Lower leg skin (tissue), 4 donors: ENCODE results near the gene FCER2. TPM values are rescaled to one million over a fixed set of nuclear protein-coding genes. Genes with fewer than 3 reads are reported as not detected.

Source experiments
- DNase-seq, 2 donors: peaks; one replicate each; pipeline ENCODE4 v3.0.0-alpha.2; 2019; ENCODE audit warnings: low spot score in 2 of 2
- H3K4me3 ChIP-seq: fragments of 200-600 bp; sonication (generic); 2 replicates; pipeline ENCODE4 v1.5.1; 2017; ENCODE audit warnings: mild to moderate bottlenecking, low read depth; ENCODE audit not compliant: poor library complexity, severe bottlenecking
- POLR2A ChIP-seq, 2 donors: fragments of 450-650 bp; IDR thresholded peaks; one replicate each; pipeline ENCODE4 v1.6.1; 2016 to 2017; ENCODE audit warnings: antibody characterized with exemption in 2 of 2, mild to moderate bottlenecking in 1 of 2, moderate library complexity in 1 of 2
- WGBS, 2 donors: methylation state at CpG; one replicate each; pipeline ENCODE4 v1.1.5; 2018; 5-methylcytosine and 5-hydroxymethylcytosine counted together
- intact Hi-C: fragments of 100-400 bp; cut with DNase I; formaldehyde crosslinking; loops from one replicate; pipeline ENCODE4 v1.15.0; 2023; ENCODE audit warnings: low total_unique reads
- total RNA-seq, 4 donors: library from RNA; depleted of rRNA; stranded (reverse); fragments of >200 nt; gene quantifications; one replicate each; pipeline ENCODE4 v1.1.0, GENCODE V29; 2016
- TF ChIP-seq, protein P1 (sequence below), 3 donors: fragments of 450-650 bp; IDR thresholded peaks; one replicate each; pipeline ENCODE4 v1.5.1; 2016; ENCODE audit warnings: antibody characterized with exemption in 3 of 3, mild to moderate bottlenecking in 3 of 3, moderate library complexity in 2 of 3

The FCER2 gene
- total RNA-seq, 4 donors from 2014 or later: not detected

DNA sequence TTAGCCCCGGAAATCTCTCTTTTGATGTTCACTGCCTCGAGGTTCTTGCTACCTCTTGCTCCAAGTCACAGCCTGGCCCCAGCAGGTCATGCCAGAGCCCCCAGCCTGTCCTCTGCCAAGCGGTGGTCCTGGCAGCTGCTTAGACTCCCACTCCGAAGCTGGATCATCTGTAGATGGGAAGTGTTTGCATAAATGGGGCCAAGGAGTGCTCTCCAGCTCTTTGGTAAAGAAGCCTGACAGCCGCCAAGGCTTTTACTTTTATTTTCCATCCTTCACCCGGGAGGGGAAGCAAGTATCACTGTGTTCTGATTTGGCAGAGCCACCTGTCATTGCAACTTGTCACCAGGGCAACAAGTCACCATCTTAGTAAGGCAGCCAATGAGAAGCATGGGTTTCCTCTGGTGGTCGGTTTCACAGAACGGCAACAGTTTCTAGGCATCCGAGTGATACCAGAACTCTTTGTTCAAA lies 43.7 kb downstream of the FCER2 start:
- TF ChIP-seq POLR2A (IDR thresholded peaks at IDR 0.05): no peak
- TF ChIP-seq, protein P1, sequence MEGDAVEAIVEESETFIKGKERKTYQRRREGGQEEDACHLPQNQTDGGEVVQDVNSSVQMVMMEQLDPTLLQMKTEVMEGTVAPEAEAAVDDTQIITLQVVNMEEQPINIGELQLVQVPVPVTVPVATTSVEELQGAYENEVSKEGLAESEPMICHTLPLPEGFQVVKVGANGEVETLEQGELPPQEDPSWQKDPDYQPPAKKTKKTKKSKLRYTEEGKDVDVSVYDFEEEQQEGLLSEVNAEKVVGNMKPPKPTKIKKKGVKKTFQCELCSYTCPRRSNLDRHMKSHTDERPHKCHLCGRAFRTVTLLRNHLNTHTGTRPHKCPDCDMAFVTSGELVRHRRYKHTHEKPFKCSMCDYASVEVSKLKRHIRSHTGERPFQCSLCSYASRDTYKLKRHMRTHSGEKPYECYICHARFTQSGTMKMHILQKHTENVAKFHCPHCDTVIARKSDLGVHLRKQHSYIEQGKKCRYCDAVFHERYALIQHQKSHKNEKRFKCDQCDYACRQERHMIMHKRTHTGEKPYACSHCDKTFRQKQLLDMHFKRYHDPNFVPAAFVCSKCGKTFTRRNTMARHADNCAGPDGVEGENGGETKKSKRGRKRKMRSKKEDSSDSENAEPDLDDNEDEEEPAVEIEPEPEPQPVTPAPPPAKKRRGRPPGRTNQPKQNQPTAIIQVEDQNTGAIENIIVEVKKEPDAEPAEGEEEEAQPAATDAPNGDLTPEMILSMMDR (IDR thresholded peaks at IDR 0.05): no peak
- intact Hi-C loops: no loop called here
- H3K4me3 ChIP-seq: no peak overlapping the region
- WGBS, 2 donors: 31 to 48% methylated on average over 9 of the region's 9 CpGs
- DNase-seq: no peak

DNA sequence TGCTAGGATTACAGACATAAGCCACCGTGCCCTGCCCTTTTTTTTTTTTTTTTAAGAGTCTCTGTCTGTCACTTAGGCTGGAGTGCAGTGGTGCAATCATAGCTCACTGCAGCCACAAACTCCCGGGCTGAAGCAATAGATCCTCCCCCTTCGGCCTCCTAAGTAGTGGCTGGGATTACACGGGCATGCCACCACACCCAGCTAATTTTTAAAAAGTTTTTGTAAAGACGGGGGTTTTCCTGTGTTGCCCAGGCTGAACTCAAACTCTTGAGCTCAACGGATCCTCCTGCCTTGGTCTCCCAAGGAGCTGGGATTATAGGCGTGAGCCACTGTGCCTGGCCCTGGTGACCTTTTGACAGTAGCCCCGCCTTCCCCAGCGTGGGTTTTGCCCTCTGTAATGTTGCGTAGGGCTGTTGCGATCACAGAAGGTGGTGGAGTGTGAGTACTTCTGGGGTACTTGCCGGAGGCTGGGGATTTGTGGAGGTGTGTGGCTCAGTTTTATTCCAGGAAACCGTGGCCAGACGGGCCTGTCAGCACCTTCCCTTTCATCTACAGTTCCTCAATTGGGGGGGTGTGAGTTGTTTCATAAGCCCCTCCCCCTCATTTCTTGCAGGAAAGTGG lies 44.7 kb downstream of the FCER2 start:
- TF ChIP-seq POLR2A (IDR thresholded peaks at IDR 0.05): no peak
- TF ChIP-seq, protein P1 (IDR thresholded peaks at IDR 0.05): no peak
- intact Hi-C loops: no loop called here
- no peak for DNase-seq
- 37% methylated on average over 14 of the region's 14 CpGs for WGBS, 2 donors
- no peak overlapping the region for H3K4me3 ChIP-seq

DNA sequence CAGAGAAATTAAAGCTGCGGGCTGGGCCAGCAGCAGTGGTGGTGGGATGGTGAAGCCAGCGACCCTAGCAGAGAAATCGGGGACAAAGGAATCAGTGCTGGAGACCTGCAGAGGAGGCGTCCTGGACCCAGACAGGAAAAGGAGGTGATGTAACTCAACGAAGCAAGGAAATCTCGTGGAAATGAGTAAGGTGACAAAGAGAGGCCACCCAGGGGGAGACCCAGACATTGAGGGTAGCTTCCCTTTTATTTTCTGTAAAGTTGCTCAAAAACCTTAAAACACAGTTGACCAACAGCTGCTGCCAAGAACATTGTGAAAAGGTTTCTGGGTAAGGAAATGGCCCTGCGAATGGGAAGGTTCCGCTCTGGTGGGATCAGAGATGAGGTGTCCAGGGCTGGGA lies 46.4 kb downstream of the FCER2 start:
- no peak for TF ChIP-seq POLR2A (IDR thresholded peaks at IDR 0.05)
- TF ChIP-seq, protein P1 (IDR thresholded peaks at IDR 0.05): no peak
- intact Hi-C loops: no loop called here
- no peak overlapping the region for H3K4me3 ChIP-seq
- 72 to 75% methylated on average over 8 of the region's 8 CpGs for WGBS, 2 donors
- DNase-seq: no peak

DNA sequence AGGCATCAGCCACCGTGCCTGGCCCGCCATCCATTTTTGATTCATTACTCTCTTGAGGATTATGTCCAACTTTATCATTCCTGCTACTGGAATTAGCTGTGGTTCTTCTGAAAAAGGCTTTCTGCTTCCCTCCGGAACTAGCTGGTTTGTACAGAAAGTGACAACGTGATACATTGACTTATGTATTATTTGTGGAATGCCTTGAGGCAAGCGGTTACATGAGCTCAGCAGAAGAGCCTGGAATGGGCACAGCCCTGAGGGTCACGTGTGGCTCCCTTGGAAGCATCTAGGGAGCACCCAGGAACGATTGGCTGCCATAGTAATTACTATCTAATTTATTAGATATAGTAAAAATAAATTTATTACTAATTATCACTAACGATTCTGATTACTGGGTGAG lies 47.5 kb downstream of the FCER2 start:
- intact Hi-C loops: no loop called here
- 32% methylated on average over 8 of the region's 8 CpGs for WGBS, 2 donors
- no peak for DNase-seq
- H3K4me3 ChIP-seq: no peak overlapping the region
- TF ChIP-seq POLR2A (IDR thresholded peaks at IDR 0.05): no peak
- TF ChIP-seq, protein P1 (IDR thresholded peaks at IDR 0.05): no peak

DNA sequence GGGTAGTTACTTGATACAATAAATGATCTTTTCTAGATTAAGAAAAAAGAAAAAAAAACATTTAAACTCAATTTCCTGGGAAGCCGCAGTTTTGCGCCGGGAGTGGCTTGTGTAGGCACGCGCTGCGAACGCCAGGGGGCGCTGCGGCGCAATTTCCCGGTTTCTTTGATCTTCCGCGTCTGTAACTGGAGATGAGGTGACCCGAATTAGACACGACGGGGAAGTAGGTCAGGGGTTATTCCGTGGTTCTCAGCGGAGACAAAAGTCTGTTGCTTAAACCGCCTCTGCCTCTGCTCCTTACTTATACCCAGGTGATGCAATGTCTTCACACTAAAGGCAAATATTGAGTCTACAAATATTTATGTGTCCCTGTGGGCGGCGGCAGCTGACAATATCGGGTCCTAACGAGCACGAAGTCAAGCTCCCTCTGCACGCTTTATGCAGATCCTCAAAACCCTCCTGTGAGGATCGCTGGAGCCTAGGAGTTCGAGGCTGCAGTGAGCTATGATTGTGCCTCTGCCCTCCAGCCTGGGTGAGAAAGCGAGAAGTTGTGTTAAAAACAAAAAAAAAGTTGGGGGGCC lies 49.8 kb downstream of the FCER2 start:
- TF ChIP-seq POLR2A (IDR thresholded peaks at IDR 0.05): no peak
- TF ChIP-seq, protein P1 (IDR thresholded peaks at IDR 0.05): peak in 1 of 3 donors; percentile 97
- intact Hi-C loops: no loop called here
- 6% methylated on average over 28 of the region's 28 CpGs for whole genome bisulfite sequencing, 2 donors
- DNase-seq: peak; percentile 76 to 97
- H3K4me3 ChIP-seq: no peak overlapping the region
